GM21723 (cell line): Measurements from ENCODE around the gene TSHZ2.

ENCODE experiments used
- ATAC-seq: cut with Tn5 transposase; IDR thresholded peaks from one replicate; pipeline ENCODE4 v1.9.1; 2021; ENCODE audit warnings: mild to moderate bottlenecking, moderate library complexity; ENCODE audit not compliant: unreplicated experiment

Gene TSHZ2

GRCh38 chr20:53332022-53332837 lies 360.1 kb downstream of the TSHZ2 start:
- no peak for ATAC-seq

DNA sequence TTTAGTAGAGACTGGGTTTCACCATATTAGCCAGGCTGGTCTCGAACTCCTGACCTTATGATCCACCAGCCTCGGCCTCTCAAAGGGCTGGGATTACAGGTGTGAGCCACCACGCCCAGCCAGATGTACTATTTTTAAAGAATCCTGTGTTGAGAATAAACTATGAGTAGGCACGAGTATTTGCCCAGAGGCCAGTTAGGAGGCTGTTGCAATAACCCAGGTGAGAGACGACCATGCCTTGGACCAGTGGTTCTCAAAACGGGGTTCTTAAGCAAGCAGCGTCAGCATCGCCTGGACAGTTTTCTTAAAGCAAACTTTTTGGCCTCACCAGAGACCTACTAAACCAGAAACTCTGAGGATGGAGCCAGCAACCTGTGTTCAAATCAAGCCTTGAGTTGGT lies 362.7 kb downstream of the TSHZ2 start:
- ATAC-seq = no peak

GRCh38 chr20:53335555-53335954 lies 363.4 kb downstream of the TSHZ2 start:
- ATAC-seq = no peak

GRCh38 chr20:53336892-53337291 lies 364.7 kb downstream of the TSHZ2 start:
- ATAC-seq = no peak

- ATAC-seq = no peak
These were observed 365.4 kb downstream of the TSHZ2 start for GRCh38 chr20:53337390-53338101.

DNA sequence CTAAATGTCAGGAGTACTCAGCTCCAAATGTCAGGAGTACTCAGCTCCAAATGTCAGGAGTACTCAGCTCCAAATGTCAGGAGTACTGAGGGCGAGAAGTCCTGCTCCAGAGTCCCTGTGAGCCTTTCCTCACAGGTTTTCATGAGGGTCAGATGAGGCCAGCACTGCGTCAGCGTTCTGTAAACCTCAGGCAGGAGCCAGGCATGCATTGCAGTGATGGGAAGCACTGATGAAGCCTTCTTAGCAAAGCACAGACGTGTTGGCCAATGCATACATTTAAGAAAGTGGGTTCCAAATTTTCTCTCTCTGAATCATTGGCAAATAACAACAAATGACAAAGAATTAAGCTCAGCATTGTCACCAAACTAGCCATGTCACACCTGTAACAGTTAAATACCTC lies 366.6 kb downstream of the TSHZ2 start:
- no peak for ATAC-seq

GRCh38 chr20:53342429-53342828 lies 370.3 kb downstream of the TSHZ2 start:
- ATAC-seq = no peak

- no peak for ATAC-seq
These were observed 371.3 kb downstream of the TSHZ2 start for GRCh38 chr20:53343448-53343847.

DNA sequence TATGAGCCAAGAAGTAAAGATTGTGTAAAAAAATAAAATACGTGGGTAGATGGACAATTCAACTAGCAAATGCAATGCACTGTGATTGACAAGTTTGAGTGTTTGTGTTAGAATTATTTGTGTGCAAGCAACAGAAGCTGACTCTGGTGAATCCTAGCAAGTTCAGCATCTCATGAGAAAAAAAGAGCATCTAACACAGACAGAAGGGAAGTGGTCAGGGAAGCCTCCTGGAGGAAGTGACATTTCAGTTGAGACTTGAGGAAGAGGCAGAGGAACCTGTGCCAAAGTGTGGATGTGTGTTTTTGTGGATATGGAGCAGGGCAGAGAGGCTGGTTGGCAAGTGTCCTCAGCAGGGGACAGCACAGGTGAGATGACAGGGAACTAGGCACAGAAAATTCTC lies 372.7 kb downstream of the TSHZ2 start:
- no peak for ATAC-seq

- ATAC-seq = no peak
These were observed 373.6 kb downstream of the TSHZ2 start for GRCh38 chr20:53345536-53346334.

- no peak for ATAC-seq
These were observed 374.1 kb downstream of the TSHZ2 start for GRCh38 chr20:53346335-53346648.

- no peak for ATAC-seq
These were observed 377.6 kb downstream of the TSHZ2 start for GRCh38 chr20:53349730-53350129.

- no peak for ATAC-seq
These were observed 380.7 kb downstream of the TSHZ2 start for GRCh38 chr20:53352727-53353440.

- ATAC-seq = no peak
These were observed 382.2 kb downstream of the TSHZ2 start for GRCh38 chr20:53354314-53354713.

DNA sequence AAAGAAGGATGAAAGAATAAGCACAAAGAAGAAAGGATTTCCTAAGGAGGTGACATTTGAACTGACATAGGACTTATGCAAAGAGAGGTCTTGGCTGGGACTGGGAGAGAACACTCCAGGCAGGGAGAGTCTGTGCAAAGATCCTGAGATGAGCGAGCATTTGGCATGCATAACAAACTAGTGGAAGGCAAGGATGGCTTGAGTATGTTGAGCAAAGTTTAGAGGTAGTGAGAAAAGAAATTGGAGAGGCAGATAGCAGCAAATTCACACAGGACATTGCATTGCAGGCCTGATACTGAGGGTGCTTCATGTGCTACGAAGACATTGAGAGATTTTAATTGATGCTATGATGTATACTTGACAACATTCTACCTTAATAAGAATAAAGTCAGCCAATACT lies 383.6 kb downstream of the TSHZ2 start:
- ATAC-seq = no peak

DNA sequence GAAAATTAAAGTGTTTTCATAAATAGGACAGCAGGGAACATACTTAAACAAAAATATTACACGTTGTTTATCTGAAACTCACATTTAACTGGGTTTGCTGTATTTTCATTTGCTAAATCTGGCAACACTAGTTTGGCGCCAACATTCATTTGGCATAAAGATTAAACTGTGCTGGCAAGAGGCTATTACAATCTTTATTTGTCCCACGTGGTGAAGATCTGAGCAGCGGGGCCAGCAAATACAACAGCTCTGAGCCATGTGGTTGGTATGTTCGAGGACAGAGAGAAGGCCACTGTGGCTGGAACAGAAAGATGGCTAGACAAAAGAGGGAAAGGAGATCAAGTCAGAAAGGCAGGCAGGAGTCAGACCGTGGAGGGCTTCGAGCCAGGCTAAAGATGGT lies 387.3 kb downstream of the TSHZ2 start:
- no peak for ATAC-seq

DNA sequence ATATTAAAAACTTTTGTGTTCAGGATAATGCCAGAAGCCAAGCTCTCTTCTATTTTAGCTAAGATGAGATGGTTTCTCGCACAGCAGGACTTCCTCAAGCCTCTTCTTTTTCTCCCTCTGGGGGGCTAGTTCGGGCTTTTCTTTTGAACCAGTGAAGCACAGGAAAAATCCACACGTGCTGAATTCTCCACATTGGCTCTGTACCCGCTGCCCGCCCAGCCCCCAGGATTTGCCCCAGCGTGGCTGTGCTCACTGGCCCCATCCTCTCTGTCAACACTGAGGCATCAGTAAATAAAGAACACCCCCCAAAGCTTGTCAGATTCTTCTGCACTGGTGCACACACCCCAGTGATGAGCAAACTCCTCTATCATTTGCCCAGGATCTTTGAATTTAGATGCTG lies 388.7 kb downstream of the TSHZ2 start:
- ATAC-seq = no peak

GRCh38 chr20:53362736-53363135 lies 390.6 kb downstream of the TSHZ2 start:
- ATAC-seq = no peak

- ATAC-seq = no peak
These were observed 392.5 kb downstream of the TSHZ2 start for GRCh38 chr20:53364646-53365045.

- ATAC-seq = no peak
These were observed 392.9 kb downstream of the TSHZ2 start for GRCh38 chr20:53365076-53365475.

- ATAC-seq = no peak
These were observed 393.4 kb downstream of the TSHZ2 start for GRCh38 chr20:53365539-53366075.
